GM19372 (cell line): ENCODE measurements around the gene RNF150.

Experiments
- ATAC-seq: cut with Tn5 transposase; IDR thresholded peaks from one replicate; pipeline ENCODE4 v1.9.1; 2021; ENCODE audit warnings: mild to moderate bottlenecking, low read depth, moderate library complexity; ENCODE audit not compliant: unreplicated experiment

The RNF150 gene

DNA sequence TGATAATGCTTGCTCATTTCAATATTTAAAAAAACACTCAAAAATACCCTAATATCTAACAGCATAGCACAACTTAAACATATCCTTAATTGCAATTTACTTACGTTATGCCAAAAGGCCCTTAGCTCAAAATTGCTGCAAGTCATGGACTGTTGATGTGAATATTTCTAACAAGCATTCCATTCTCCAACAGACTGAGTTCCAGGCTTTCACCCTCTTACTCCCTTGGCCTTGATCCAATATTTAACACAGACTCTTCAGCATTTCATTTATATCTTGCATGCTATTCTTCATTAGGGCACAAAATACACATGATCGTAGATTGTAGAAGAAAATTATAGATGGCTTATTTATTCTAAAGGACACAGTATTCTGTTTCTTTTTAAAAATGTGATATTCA lies 96.5 kb downstream of the RNF150 start:
- ATAC-seq: no peak

- no peak for ATAC-seq
Observed at GRCh38 chr4:141035920-141036319, 97.3 kb downstream of the RNF150 start.

GRCh38 chr4:141028024-141028529 lies 105.2 kb downstream of the RNF150 start:
- ATAC-seq: no peak

DNA sequence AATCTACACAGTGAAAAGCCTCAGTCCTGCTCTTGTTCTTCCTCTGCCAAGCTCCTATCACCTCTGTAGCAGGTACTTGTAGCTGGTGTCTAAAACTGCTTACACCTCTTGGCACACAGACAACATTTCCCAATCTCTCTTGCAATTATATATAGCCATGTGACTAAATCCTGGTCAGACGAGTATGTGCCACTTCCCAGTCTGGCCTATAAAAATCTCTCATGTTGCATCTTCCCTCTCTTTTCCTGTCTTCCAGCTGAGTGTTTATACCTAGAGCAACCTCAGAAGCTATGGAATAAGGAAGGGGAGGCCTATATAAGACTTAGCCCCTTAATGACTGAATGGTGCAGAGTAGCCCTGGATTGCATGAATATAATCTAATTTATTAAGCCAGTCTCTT lies 105.8 kb downstream of the RNF150 start:
- no peak for ATAC-seq

- ATAC-seq: no peak
Observed at GRCh38 chr4:141026900-141027299, 106.4 kb downstream of the RNF150 start.

DNA sequence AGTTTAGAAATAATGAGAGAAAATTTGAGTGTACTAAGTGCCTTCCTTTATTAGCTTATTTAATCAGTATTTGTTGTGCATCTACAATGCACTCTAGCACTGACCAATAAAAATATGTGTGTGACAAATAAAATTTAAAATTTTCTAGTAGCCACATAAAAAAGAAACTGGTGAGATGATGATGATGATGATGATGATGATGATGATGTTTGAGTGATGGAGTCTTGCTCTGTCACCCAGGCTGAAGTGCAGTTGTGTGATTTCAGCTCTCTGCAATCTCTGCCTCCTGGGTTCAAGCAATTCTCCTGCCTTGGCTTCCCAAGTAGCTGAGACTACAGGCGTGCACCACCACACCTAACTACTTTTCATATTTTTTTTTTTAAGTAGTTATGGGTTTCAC lies 110.2 kb downstream of the RNF150 start:
- ATAC-seq: no peak

GRCh38 chr4:141022111-141022695 lies 111.1 kb downstream of the RNF150 start:
- ATAC-seq: no peak

DNA sequence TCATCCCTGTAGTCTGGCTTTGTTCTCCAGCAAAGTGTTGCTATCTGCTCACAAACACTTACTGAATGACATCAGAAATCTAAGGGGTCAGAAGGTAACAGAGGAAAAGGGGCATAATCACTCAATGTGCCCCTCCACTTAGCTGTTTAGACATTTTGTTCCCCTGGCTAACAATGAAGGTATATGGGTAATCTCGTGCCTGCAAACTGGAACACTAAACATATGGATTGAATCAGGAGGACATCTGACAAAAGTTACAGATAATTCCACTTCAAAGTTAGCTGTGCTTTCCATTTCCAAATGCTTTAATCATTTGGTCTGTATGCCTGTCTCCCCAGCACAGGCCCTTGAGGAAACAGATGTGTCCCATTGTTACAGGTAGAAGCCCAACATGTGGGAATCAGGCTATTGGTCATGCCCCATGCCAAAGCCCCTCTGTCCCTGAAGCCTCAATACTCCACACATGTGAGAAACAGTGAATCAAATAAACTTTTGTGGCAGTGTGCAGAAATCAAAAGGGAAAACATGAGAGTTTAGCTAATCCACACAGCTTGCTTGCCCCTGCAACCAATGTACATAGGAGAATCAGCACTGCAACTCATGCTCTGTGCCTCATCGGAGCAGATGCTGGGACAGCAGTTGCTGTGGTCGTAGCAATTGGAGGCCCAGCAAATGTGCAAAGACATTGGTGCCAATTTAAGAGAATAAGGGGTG lies 111.7 kb downstream of the RNF150 start:
- ATAC-seq: no peak

GRCh38 chr4:141020801-141021261 lies 112.4 kb downstream of the RNF150 start:
- no peak for ATAC-seq

DNA sequence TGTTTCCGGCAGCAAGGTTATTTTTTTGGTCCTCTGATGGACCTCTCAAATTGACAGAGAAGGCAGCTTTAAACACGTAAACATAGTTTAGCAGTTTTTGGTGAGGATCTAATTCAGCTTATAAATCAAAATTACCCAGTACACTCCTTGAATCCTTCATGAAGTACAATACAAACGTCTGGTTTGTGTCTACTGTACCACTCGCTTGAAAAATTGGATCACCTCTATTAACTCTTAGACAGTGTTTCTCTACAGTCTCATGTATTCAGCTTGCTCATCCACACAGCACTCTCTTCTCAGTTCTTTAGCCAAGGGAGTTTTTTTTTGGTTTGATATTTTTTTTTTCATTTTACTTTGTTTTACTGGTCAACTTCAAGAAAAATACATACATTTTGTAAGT lies 113.5 kb downstream of the RNF150 start:
- no peak for ATAC-seq

DNA sequence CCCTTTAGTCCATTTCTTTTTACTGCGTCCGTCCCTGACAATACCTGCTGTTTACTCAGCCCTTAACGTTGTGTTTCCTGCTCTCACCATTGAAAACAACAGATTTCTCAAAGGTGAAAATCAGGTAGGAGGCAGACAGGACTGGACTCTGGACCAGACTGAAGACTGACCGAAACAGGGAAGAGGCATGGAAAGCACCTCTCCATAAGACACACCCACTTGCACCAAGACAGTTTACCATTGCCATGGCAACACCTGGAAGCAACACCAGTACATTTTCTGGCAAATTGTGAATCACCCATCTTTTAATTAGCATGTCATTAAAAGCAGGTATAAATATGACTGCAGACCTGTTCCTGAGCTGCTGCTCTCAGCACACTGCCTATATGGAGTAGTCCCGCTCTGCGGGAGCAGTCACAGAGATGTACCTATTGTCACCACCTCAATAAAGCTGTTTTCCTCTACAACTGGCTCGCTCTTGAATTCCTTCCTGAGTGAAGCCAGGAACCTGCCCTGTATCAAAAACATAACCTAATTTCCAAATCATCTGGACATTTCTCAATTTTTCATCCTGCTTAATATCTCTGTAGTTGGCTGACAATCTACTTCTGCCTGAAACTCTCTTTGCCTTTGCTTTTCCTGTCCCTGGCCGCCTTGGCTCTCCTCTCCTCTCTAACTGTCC lies 117.0 kb downstream of the RNF150 start:
- ATAC-seq: no peak

GRCh38 chr4:141013899-141014298 lies 119.4 kb downstream of the RNF150 start:
- no peak for ATAC-seq

- no peak for ATAC-seq
Observed at GRCh38 chr4:141011901-141012315, 121.4 kb downstream of the RNF150 start.

DNA sequence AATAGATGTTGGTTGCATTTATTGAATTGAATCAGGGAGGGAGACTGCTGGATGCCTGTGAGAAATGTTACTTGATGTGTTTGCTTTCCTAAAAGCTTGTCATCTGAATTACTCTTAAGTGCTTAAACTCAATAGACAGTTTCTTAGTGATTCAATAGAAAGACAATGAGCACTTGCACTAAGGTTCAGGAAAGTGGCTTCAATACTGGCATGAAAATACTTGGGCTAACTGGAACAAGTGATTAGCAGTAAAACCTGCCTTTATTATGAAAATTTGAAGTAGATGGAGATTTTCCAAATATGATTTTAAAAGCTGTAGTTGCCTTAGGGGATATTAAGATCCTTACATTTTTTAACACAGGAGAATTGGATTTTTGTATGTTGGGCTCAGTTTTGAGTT lies 123.3 kb downstream of the RNF150 start:
- ATAC-seq: no peak

- no peak for ATAC-seq
Observed at GRCh38 chr4:141009129-141009528, 124.1 kb downstream of the RNF150 start.

DNA sequence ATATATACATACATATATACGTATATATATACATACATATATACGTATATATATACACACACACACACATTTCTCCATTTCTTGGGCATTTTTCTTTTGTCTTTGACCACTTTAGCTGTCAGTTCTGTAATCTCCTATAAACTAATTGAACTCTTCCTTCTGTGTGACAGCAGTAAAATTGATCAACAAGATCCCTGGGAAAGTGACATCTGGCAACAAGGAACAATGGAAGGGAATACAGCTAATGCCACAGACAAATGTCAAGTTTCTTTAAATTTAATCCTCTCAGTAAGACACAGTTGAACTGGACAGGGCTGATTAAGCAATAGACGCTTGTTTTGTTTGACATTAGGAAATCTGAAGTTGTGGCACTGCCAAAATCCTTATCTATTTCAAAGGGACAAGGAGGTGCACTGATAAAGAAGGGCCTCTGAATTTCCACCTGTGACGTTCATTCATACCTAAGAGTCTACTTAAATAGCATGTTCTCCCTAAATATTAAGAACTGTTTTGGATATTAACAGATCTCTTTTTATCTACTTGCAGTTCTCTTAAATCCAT lies 126.9 kb downstream of the RNF150 start:
- no peak for ATAC-seq

DNA sequence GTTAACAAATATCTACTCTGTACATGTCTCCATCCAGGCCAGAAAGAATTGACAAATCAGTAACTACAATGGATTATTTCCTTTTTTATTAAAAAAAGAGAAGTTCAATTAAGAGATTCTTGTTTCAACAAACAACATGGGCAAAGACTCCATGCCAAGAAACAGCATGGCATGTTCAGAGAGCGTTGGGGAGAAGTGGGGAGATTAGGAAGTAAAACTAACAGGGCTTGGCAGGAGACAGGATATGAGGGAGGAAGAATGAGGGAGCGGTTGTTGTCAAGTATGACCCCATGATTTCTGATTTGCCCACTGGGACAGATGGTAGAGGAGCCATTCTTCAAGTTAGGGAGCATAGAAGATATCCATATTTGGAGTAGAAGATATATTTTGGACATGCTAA lies 128.4 kb downstream of the RNF150 start:
- ATAC-seq: no peak

DNA sequence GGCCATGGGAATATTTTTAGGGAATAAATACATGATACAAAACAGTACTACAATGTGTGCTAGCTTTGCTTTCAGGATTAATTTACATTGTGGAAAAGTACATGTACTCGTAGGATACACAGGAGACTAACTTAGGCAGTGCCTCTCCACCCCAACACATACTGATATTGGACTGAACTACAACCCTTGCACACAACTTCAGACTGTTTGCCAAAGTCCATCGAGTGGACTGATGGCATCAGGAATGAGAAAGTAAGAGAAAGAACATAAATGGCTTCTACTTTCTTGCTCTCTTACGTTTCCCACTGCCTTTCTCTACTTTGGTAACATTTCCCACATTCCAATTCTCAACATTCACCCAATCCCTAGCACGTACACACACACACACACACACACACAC lies 130.1 kb downstream of the RNF150 start:
- ATAC-seq: no peak

DNA sequence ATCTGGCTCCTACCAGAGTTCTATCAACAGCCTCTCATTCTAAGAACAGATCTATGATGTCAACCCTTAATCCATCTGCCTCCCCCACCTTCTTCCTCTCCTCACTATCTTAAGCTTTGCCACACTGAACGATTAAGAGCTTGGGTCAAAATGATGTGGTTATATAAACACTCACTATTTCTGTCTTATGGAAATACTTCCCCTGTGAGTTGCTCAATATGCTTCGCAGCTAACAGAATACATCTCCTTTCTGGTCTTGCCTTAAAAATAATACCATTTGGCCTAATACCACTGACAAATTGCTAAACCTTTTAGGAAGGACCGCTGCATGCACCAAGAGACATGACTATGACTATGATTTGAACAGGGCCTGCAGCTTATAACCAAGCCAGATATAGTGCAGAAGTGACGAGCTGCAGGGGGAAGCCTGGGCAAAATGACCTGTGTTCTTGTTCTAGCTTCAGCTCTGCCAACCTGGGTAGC lies 130.9 kb downstream of the RNF150 start:
- ATAC-seq: no peak

GRCh38 chr4:140996766-140997165 lies 136.5 kb downstream of the RNF150 start:
- ATAC-seq: no peak

DNA sequence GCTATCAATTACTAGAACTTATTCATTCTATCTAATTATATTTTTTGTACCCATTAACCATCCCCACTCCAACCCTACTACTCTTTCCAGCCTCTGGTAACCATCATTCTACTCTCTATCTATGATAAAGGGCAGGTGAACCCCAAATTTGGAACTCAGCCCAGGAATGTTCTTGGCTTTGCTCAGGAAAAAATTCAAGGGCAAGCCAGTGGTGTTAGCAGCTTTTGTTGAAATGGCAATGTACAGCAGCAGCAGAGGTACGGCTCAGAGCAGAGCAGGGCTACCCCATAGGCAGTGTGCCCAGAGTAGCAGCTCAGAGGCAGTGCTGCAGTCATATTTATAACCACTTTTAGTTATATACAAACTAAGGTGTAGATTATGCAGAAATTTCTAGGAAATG lies 138.2 kb downstream of the RNF150 start:
- no peak for ATAC-seq
